ENCODE data around the gene WFDC2.
A peak's percentile ranks its signal among the peaks of the same experiment; 100 is the strongest.

WFDC2 gene

DNA sequence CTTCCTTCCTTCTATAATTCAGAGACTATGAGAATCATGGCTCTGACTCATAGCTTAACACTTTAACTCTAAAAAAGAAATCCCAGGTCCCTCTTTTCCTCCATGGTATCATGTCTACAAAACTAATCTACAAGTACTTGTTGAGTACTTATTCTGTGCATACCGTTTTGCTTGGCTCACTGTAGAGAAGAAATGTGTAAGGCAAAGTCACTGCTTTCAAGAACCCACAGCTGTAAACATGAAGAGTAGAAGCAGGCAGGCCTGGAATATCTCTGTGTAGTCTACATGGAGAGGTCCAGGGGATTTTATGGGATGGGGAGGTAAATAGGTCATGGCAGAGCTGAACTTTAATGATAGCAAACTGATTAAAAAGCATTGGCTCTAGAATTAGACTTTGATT lies 32.0 kb downstream of the WFDC2 start:
- no peak for DNase-seq

GRCh38 chr20:45502561-45502960 lies 33.0 kb downstream of the WFDC2 start:
- no peak for DNase-seq

GRCh38 chr20:45503403-45503802 lies 33.9 kb downstream of the WFDC2 start:
- no peak for DNase-seq

GRCh38 chr20:45506398-45506797 lies 36.8 kb downstream of the WFDC2 start:
- no peak for DNase-seq

DNA sequence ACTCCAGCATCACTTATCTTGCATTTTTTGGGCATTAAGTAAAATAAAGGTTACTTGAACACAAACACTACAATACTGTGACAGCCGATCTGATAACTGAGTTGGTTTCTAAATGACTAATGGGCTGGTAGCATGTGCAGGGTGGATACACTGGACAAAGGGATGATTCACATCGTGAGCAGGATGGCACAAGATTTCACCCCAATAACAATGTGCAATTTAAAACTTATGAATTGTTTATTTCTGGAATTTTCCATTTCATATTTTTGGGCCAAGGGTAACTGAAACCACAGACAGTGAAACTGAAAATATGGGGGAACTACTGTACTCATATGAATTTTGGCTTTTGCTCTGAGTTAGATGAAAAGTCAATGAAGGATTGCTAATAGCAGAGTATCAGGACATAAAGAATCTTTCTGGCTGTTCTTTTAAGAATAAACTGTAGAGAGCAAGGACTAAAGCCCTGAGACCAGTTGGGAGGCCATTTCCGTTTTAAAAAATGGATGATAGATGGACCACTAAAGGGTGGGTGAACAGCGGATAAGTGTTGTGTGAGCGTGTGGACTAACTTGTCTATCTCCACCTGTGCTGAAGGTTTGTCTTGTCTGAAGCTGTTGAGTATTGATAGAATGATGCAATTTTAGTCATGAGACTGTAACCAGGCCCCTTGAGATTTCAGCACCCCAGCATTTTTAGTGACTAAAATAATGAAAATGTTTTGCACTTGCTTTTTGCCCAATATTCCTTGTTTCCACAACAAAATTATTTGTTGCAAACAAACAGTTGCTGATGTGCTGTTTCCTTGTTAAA lies 37.7 kb downstream of the WFDC2 start:
- peak; percentile 54 for DNase-seq

DNA sequence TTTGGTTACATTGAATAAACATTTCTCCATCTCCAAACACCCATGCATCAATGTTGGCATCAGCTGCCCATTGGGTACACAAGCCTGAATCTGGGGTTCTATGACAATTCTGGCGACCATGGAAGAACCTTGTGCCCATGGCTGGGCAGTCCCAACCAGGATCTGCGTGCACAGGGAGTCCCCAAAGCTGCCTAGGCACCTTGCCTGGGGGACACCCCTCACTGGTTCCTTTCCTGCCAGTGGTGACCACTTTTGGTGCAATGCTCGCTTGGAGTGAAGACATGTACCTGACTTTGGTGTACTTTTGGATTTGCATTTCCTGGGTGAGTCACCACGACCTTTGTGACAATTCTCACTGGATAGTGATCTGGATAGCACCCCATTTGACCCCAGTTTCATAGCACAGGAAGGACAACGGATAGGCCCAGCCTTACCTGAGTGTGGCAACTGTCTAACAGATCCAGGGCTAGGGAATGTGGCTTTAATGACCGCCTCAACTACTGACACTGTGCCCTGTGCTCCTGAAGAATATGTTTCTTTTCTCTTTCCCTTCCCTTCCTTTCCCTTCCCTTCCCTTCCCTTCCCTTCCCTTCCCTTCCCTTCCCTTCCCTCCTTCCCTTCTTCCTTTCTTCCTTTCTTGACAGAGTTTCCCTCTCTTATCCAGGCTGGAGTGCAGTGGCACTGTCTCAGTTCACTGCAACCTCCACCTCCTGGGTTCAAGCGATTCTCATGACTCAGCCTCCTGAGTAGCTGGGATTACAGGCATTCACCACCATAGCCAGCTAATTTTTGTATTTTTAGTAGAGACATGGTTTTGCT lies 38.7 kb downstream of the WFDC2 start:
- DNase-seq = no peak

DNA sequence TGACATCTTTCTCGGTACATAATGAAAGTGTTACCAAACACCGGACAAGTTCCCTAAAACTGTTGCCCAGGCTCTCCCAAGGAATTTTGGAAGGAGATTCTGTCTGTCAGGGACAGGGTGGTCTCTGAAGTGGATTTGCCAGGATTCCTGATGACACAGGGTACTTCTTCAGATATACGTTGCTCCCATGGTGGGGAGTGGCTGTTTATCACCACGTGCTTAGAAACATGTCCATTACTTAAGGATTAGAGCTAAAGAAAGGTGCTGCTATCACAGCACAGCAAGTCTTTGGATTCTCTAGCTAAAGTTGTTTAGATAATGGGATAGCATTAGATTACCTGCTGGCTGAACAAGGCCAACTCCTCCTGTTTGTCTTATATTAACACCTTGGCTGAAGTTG lies 39.5 kb downstream of the WFDC2 start:
- DNase-seq = no peak

DNA sequence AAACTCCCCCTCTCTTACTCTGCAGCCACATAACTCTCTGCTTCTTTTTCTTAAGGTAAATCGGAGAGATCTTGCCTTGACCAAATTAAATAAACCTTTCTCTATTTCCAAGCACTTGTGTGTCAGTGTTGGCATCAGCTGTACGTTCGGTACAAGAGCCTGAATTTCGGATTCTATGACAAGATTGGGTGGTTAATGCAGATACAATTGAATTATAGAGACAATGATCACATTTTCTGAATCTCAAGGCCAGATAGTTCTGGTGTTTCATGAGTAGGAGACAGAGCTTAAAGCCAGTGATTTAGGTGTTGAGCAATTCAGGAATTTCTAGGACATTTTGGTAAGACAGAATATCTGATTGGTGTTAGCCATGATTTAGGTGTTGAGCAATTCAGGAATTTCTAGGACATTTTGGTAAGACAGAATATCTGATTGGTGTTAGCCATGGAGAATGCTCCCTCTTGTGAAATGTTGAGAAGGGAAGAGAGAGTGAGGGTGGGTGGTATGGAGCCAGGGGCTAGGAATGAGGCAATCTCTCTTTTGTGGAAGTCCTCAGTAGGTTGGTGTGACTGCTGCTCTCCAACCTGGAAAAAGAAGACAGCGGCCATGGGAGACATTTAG lies 40.8 kb downstream of the WFDC2 start:
- DNase-seq = no peak

DNA sequence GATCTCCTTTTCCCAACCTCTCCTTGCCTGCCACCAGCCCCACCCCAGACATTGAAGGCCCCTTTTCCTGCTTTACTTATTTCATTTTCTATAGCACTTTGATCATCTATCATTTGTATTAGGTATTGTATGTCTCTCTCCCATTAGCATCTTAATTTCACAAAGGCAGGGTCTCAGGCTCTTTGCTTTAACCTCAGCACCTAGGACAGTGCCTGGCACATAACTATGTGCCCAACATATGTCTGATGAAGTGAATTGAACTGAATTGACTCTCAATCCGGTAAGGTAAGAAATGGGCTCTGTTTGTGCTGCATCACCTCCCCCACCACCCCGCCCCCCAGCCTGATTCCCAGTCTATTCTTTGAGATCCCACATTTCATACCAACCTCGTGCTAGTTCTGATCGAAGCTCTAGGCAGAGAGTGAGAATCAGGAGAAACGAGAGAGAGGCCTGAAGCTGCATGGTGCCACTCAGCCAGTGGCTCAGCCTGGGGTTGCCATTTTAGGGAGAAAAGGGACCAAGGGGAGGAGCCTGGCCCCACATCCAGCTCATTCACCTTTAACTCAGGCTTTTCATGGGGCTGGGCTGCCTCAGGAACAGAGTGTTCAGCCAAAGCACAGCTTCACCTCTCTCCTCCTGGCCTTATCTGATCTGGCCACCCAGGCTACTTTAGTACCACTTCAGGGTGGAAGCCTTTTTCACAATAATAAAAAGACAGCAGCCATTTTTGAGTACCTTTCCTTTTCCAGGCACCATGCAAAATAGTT lies 45.8 kb downstream of the WFDC2 start, which contains the start of gene SPINT3:
Gene SPINT3, minus strand, starts transcription at position 476 of the 767 bp plus-strand sequence. Its CDS starts 14 bp downstream, at position 462.
- no peak for DNase-seq

DNA sequence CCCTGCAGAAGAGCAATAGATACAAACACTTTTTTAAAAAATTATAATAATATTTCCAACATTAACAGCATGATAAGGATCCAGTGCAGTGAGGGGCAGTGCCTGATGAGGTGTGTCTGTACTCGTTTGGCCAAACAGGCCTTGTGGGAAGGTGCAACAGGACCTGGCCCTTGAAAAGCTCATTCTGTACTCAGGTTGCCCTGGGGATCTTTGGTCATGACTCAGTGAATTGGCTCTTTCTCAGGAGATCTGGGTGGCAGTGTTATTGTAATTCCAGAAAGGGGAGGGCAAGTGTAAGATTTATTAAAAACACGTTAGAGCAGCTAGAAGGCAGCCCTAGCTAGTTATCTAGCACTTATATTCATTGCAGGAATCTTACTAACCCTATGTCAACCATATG lies 48.7 kb downstream of the WFDC2 start:
- no peak for DNase-seq

- DNase-seq = no peak
These were observed 54.3 kb downstream of the WFDC2 start for GRCh38 chr20:45523821-45524220.

DNA sequence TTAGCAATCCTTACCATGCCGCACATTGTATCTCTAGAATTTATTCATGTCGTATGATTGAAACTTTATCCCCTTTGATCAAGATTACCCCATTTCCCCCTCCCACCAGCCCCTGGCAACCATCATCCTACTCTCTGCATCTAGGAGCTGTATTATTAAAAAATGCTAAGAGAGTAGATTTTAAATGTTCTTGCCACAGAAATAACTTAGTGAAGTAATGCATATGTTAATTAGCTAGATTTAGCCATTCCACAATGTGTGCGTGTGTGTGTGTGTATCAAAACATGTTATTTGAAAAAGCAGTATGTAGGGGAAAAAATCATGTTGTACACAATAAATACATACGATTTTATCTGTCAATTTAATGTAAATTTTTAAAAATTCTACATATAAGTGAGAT lies 57.7 kb downstream of the WFDC2 start:
- DNase-seq = no peak
